Activated CD4-positive, alpha-beta T cell treated with anti-CD3 and anti-CD28 coated beads, Interleukin-2, amount 50 U/mL, for 16 hours (primary cell): Measurements from ENCODE around the gene PRR35.
A peak's percentile ranks its signal among the peaks of the same experiment; 100 is the strongest.
"Not testable (repeated sequence)": the region's sequence is repeated elsewhere in the genome, so short reads cannot be mapped to it uniquely, and the experiment has no call there.

Source experiments
- DNase-seq: peaks from one replicate; pipeline ENCODE4 v3.0.0-alpha.2; 2020

The PRR35 gene

DNA sequence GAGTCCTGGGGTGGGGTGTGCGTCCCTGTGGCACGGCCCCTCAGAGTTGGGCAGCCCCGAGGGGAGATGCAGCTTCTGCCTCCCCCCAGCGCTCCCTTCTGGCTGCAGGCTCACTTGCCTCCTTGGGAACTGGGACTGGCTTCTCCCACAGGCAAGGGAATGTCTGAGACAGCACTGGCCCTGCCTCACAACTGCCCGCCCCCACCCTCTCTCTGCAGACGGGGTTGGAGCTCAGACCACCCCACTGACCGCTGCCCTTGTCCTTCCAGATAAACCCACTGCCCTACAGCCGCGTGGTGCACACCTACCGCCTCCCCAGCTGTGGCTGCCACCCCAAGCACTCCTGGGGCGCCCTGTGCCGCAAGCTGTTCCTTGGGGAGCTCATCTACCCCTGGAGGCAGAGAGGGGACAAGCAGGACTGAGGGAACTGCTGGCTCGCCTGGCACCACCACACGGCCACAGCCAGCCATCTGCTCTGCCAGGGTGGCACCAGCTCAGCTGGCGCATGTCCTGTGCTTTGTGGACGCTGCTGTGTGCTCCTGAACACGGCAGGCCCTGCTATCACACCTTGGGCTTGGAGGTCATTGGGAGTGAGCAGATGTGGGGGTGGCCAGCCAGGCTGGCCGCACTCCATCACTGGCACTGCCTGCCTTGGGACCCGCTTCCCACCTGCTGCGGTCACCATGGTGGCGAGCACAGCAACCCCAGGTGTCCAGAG, 22.6 kb downstream of the PRR35 start:
- DNase-seq: no peak

- no peak for DNase-seq
These were observed 23.2 kb downstream of the PRR35 start for GRCh38 chr16:583470-583814.

GRCh38 chr16:583815-584591, 23.8 kb downstream of the PRR35 start:
- DNase-seq: no peak

DNA sequence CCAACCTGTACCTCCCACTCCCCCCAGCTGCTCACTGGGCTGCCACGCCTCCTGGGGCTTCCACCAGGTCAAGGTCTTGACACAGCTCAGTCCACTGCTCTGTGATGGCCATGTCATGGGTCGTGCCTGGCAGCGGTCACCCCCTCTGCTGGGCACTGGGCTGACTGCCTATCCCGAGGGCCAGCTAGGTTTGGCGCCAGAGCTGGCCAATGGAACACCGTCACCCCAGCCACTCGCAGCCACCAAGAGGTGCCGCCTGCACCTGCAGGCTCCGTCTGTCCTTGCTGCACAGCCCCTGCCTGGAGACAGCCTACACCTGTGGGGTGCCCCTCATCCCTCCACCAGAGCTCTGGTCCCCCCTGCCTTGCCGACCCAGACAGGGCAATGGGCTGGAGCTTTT, 25.2 kb downstream of the PRR35 start:
- no peak for DNase-seq

DNA sequence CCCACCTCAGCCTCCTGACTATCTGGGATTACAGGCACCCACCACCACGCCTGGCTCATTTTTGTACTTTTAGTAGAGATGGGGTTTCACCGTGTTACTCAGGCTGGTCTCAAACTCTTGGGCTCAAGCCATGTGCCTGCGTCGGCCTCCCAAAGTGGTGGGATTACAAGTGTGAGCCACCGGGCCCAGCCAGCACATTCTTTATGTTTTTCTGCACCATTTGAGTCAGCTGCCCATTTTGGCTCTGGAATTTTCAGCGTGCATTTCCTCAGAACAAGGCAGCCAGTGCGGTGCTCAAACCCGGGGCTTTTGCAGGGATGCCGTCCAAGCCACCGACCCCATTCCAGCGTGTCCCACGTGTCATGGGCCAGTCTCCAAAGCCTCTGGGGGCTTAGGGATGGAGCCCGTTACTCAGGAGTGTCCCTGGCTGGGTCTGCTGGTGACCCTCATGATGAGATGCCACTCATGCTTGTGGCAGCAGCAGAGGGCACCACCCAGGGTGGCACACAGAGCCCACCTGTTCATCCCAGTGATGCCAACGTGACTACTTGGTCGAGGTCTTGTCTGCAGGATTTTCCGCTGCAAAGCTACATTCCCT, 26.0 kb downstream of the PRR35 start:
- no peak for DNase-seq

- no peak for DNase-seq
These were observed 26.7 kb downstream of the PRR35 start for GRCh38 chr16:586645-587590.

DNA sequence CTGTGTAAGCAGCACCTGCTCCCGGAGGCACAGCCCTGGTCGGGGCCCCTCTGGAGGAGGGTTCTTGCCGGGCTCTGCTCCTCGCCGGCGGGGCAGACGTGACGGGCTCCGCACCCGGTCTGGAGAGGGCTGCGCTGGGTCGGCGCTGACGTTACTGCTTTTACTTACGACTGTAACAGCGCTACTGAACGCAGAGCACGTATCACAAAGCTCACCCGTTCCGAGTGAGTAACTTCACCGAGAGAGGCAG, 28.4 kb downstream of the PRR35 start:
- DNase-seq: peak; percentile 66

- DNase-seq: peak; percentile 97
These were observed 28.9 kb downstream of the PRR35 start for GRCh38 chr16:588889-589657.

DNA sequence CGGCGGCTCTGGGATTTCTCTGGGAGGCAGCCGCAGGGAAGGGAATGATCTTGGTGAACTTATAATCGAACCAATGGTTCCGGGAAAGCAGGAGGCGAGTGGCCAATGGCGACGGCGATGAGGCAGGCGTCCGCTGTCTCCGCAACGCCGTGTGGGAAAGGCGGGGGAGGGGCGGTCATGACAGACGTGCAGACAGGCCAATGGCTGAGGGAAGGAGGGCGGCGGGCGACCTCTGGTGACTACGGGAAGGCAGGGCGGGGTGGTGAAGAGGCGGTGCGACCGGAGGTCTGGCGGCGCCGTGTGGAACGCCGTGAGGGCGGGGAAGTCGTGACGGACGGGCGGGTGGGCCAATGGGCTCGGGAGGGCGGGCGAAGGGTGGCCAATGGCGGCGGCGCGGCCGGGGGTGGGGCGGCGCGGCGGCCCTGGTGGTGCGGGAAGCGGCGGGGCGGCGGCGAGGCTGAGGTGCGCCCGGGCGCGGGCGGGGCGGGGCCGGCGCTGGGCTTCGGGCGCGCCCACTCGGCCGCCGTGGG, 29.5 kb downstream of the PRR35 start, which contains the start of gene RAB40C:
Gene RAB40C (plus strand): TSS at position 409 of the 530 bp plus-strand sequence. CDS start 226 bp downstream, outside the sequence.
- DNase-seq: peak; percentile 99

- DNase-seq: no peak
These were observed 30.1 kb downstream of the PRR35 start for GRCh38 chr16:590188-590814.

- no peak for DNase-seq
These were observed 30.6 kb downstream of the PRR35 start for GRCh38 chr16:590815-591200.

DNA sequence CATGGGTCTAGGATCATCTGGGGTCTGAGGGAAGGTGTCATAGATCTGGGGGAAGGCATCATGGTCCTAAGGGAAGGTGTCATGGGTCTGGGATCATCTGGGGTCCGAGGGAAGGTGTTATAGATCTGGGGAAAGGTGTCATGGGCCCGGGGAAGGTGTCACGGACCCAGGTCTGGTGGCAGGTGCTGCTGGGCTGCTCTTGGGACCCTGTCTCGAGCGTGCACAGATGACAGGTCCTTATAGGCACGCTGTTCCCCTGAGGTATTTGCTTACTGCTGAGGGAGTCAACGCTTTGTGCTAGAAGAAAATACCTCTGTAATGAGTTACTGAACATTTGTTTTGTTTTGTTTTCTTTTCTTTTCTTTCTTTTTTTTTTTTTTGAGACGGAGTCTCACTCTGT, 31.0 kb downstream of the PRR35 start:
- DNase-seq: no peak

DNA sequence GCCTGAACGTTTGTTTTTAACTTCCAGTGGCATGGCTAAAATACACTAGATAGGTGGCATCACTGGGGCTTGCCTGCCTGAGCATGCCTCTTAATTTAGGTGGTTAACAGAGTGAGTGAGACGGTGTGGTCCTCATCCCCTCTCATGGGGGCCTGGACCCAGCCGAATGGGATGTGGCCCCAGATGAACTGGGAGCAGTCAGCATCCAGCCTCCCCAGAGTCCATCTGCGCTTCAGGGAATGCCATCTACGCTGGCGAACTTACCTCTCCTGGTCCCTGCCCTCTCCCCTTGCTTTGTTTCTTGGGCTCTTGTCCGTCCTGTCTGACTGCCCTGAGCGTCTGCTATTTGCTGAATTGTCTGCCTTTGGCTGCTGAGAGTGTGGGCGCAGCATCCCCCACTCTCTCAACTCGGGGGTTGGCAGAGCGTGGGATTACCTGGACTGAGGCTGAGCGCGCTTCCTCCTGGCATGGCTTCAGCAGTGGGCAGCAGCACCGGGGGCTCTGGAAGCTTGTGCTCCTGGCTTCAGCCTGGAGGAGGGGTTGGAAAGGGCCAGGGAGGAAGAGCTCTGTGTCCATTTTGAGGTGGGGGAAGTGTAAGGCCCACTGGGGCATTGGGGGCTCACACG, 31.8 kb downstream of the PRR35 start:
- DNase-seq: no peak

- no peak for DNase-seq
These were observed 32.5 kb downstream of the PRR35 start for GRCh38 chr16:592518-593306.

GRCh38 chr16:593406-593805, 33.2 kb downstream of the PRR35 start:
- DNase-seq: no peak

GRCh38 chr16:593807-594206, 33.6 kb downstream of the PRR35 start:
- DNase-seq: no peak

DNA sequence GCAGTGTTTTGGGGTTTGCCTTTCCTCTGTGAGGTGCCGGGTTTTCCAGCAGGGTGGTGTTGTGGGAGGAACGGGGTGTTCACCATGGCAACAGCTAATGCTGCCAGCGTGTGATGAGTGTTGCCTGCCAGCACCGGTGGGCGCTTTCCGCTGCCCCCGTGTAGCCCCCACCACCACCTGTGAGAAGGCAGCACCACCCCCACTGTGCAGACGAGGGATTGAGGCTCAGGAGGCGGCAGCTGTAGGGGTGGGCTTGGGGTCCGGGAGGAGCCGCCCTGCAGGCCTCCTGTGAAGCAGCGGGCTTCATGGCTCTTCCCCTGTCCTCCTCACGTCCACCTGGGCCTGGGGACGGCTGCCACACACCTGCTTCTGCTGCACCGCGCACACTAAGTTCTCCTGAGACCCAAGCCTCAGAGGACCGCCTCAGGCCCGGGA, 34.9 kb downstream of the PRR35 start:
- no peak for DNase-seq

GRCh38 chr16:595942-596735, 35.9 kb downstream of the PRR35 start:
- no peak for DNase-seq

DNA sequence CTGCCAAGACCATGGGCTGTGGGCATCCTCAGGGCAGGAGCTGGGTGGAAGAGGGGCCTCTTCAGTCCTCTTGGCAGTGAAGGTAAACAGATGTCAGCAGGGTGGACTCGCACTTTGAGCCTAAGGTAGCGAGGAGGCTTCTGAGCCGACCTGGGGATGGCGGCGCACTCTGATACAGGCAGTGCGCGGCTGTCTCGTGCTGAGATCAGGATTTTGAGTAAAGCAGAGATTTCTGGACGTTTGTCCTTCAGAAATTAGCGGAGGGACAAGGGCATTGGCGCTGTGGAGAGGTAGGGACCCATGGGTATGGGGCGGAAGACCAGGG, 36.5 kb downstream of the PRR35 start:
- DNase-seq: no peak

GRCh38 chr16:597655-598054, 37.5 kb downstream of the PRR35 start:
- not testable (repeated sequence) for DNase-seq
